GM21619 (cell line): ENCODE results near the gene KCNK6.
A peak's percentile ranks its signal among the peaks of the same experiment; 100 is the strongest.
"Not testable (repeated sequence)": the region's sequence is repeated elsewhere in the genome, so short reads cannot be mapped to it uniquely, and the experiment has no call there.

Experiments
- ATAC-seq: cut with Tn5 transposase; IDR thresholded peaks from one replicate; pipeline ENCODE4 v1.9.1; 2021; ENCODE audit not compliant: unreplicated experiment

Gene KCNK6

DNA sequence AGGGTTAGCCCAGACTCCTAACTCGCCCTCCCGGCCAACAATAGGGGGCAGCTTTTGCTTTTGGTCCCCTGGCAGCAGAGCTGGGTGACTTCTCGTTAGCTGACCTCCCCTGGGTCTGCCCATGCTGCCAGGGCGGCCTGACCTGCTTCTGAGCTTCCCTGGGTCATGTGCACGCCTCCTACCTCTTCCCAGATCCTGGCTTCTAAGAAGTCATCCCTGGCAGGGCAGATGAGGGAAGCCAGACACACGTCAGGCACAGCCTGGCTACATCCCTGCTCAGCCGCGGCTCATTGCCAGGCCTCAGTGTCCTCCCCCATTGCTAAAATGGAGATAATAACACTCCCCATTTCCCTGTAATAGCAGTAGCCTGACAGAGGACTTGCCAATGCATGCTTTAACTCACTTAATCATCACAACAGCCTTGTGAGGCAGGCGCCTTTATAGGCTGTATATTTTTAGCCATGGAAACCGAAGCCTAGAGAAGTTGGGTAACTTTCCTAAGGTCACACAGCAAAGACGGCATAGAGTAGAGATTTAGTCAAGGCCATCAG lies 2.1 kb downstream of the KCNK6 start:
- no peak for ATAC-seq

DNA sequence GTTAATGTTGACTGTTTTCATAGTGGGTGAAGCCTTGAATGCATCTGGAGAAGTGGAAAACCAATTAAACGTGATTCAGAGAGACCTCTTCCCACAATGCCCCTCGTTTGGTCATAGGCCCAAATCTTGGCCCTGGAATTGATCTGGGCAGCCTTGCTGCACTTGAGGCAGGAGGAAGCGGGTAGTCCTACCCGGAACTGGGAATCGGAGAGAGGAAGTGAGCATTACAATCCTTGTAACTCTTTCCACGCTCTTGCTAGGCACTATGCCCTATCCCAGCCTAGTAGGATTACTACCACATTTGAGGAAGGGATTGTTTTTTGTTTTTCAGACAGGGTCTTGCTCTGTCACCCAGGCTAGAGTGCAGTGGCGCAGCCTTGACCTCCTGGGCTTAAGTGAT lies 3.6 kb downstream of the KCNK6 start:
- no peak for ATAC-seq

DNA sequence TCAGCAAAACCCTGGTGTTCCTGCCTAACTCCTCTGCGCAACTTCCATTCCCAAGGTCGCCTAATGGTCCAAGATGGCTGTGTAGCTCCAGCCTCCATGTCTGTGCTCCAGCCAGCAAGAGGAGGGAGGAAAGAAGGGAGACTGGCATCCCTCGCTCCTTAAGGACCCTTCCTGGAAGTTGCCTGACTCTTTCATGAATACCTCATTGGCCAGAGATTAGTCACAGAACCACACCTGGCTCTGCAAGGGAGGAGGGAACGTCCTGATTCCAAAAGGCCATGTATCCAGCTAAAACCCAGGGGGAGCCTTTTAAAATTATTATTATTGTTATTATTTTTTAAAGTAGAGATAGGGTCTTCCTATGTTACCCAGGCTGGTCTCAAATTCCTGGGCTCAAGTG lies 4.8 kb downstream of the KCNK6 start:
- ATAC-seq = no peak

DNA sequence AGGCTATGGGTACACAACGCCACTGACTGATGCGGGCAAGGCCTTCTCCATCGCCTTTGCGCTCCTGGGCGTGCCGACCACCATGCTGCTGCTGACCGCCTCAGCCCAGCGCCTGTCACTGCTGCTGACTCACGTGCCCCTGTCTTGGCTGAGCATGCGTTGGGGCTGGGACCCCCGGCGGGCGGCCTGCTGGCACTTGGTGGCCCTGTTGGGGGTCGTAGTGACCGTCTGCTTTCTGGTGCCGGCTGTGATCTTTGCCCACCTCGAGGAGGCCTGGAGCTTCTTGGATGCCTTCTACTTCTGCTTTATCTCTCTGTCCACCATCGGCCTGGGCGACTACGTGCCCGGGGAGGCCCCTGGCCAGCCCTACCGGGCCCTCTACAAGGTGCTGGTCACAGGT lies 6.9 kb downstream of the KCNK6 start:
- no peak for ATAC-seq

DNA sequence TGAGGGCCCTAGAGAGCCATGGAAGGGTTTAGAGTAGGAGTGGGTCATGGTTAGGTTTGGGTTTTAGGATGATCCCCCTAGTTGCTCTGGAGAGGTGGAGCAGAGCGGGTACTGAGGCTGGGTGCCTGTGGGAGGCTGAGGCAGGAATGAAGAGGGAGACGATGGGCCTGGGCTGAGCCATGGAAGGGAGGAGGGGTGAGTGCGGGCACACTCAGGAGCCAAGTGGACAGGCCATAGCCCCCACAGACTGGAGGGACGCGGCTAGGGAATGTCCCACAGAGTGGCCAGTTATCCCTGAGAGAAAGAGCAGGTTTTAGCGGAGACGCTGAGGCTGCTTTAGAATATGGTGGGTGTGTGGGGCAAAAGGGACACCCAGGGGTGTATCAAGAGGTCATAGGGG lies 10.0 kb downstream of the KCNK6 start:
- ATAC-seq = no peak

DNA sequence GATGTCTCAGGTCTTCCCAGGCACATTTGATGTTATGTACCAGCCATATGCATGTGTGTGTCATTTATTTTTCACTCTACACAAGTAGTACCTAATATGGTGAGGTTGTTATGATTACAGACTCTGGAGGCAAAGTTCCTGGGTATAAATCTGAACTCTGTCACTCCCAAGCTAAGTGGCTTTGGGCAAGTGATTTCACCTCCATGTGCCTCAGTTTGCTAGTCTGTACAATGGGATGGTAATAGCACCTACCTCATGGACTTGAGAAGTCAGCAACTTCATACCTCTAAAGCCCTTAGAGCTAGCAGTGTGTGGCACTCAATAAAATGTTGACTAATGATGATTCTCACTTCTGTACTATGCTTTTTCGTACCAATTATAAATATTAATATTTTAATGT lies 12.1 kb downstream of the KCNK6 start:
- ATAC-seq = no peak

DNA sequence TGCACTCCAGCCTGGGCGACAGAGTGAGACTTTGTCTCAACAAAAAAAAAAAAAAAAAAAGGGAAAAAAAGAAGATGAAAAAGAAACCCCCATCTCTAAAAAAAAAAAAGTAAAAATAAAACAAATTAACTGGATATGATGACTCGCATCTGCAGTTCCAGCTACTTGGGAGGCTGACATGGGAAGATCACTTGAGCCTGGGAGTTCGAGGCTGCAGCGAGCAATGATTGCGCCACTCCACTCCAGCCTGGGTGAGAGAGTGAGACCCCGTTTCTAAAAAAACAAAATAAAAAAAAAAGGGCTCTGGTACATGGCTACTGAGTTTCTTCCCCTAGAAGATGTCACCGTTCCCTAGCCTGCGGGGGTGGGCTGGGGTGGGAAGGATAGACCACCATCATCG lies 13.6 kb downstream of the KCNK6 start:
- ATAC-seq = no peak

DNA sequence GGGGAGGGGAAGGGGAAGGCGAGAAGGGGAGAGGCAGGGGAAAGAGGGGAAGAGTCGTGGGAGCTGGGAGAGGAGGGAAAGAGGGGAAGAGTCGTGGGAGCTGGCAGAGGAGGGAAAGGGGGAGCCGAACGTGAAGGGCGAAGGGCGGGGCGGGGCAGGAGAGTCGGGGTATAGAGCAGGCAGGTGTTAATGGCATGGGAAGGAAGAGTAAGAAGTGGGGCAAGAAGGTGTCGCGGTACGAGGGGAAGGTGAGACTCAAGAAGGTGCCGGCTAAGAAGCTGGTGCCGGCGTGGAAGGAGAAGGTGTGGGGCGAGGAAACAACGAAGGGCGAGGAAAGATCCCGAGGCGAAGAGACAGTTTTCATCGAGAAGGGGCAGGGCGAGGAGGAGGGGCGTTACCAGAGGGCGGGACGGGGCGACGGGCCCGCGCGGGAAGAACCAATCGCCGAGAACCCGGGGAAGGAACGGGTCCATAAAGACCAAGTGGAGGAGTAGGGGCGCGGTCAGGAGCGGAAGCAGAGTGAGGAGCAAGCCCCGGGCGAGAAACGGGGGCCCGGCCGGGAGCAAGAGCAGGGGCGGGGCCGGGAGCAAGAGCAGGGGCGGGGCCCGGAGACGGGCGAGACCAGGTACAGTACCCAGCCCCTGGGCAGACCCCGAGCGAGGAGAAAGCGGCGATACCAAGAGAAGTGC lies 16.4 kb downstream of the KCNK6 start:
- ATAC-seq = peak; percentile 63

DNA sequence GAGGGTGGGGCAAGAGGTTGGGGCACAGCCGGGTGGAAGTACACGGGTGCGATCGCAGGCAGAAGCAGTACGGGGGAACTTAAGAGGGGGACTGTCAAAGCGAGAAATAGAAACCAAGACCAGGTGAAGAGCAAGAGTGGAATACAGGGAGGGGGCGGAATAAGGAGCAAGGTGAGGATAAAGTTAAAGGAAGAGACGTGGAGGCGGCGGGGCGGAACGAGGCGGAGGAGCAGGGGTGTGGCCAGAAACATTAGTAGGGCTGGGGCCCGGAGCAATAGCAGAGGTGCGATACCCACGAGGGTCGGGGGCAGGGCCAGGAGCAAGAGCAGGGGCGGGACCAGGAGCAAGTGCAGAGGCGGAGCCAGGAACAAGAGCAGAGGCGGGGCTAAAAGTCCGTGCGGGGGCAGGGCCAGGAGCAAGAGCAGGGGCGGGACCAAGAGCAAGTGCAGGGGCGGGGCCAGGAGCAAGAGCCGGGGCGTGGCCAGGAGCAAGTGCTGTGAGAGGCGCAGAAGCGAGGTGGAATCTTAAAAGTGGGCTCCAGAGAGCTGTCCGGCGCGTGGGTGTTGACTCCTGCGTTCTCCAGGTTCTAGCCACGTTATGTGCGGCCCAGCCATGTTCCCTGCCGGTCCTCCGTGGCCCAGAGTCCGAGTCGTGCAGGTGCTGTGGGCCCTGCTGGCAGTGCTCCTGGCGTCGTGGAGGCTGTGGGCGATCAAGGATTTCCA lies 17.2 kb downstream of the KCNK6 start:
- peak; percentile 32 for ATAC-seq

DNA sequence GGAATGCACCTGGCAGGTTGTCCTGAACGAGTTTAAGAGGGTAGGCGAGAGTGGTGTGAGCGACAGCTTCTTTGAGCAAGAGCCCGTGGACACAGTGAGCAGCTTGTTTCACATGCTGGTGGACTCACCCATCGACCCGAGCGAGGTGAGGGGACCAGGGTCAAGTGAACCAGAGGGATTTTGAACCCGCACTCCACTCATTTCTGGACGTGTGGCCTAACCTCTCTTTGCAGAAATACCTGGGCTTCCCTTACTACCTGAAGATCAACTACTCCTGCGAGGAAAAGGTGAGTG lies 17.7 kb downstream of the KCNK6 start:
- no peak for ATAC-seq

DNA sequence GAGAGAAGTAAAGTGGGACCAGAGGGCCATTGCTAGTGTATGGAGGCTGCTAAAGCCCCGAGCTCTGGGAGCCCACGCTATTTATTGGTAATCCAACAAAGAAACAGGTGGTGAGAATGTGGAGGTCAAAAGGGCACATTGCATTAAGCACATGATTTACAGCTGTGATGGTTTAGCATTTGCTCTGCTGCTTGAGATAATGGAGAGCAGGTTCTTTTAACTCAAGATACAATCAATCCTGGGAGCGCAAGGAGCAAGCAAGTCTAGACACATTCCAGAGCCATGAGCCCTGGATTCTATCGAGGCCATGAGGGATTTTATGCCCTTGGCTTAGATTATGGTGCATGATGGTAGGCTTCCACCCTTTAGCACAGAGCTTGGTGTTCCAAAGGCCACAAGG lies 19.4 kb downstream of the KCNK6 start:
- not testable (repeated sequence) for ATAC-seq

DNA sequence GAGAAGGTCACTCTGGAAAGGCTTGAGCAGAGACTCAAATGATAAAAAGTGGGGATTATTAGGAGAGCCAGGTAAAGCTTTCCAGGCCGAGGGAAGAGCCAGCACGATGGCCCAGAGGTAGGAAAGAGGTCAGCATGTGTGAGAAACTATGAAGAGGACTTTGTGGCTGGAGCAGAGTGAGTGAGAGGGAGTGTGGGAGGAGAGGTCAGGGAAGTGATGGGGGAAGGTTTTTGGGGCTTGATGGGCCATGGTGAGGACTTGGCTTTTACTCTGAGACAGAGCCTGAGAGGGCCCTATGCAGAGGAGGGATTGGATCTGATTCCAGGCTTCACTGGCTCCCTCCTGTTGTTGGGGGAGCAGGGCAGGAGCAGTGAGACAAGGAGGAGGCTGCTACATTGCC lies 21.3 kb downstream of the KCNK6 start:
- no peak for ATAC-seq

DNA sequence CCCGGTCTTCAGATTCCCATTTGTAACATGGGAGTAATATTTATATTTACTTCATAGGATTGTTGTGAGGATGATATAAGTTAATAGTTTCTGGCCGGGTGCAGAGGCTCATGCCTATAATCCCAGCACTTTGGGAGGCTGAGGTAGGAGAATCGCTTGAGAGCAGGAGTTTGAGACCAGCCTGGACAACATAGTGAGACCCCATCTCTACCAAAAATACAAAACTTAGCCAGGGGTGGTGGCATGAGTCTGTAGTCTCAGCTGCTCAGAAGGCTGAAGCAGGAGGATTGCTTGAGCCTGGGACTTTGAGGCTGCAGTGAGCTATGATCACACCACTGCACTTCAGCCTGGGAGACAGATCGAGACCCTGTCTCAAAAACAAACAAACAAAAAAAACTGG lies 27.2 kb downstream of the KCNK6 start:
- ATAC-seq = no peak

DNA sequence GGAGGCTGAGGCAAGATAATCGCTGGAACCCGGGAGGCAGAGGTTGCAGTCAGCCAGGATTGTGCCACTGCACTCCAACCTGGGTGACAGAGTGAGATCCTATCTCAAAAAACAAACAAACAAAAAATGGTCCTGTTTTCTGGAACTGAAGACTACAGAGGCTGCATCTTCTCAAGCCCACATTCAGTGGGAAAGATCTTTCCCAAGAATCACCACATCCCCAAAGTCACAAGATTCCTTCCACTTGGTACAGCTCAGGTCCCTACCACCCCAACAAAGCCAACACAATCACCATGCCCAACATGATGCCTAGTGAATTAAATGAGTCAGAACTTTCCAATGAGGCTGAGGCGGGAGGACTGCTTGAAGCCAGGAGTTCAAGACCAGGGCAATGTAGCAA lies 31.2 kb downstream of the KCNK6 start:
- no peak for ATAC-seq

DNA sequence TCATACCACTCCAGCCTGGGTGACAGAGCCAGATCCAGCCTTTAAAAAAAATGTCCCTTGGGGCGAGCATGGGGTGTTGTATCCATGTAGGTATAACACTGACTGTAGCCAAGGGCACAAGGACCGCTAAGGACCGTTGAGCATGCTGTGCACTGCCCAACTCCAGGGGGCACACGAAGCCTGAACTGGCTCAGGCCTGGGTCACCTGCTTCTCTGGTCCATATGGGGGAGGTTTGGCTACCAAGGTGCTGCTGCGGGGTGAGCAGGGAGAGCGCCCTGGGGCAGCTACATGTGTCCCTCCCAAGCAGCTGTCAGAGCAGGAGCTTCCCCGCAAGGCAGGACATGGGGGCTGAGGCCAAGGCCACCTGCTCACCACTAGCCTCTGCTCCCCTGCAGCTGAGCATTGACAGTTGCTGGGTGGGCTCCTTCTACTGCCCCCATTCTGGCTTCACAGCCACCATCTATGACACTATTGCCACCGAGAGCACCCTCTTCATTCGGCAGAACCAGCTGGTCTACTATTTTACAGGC lies 32.3 kb downstream of the KCNK6 start:
- no peak for ATAC-seq

DNA sequence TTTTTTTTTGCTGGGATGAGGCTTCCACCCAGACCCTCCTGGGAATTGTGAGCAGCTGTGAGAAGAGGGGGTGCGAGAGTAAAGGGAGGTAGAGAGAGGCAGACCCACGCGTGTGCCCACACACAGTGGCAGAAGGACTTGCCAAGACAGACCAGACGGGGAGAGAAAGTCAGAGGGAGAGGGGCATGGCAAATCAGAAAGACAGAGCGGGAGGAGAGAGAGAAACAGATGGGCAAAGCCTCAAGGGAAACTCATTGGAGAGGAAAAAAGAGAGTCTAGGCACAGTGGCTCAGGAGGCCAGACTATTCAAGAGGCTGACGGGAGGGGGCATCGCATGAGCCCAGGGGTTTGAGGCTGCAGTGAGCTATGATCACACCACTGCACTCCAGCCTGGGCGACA lies 33.0 kb downstream of the KCNK6 start:
- no peak for ATAC-seq

DNA sequence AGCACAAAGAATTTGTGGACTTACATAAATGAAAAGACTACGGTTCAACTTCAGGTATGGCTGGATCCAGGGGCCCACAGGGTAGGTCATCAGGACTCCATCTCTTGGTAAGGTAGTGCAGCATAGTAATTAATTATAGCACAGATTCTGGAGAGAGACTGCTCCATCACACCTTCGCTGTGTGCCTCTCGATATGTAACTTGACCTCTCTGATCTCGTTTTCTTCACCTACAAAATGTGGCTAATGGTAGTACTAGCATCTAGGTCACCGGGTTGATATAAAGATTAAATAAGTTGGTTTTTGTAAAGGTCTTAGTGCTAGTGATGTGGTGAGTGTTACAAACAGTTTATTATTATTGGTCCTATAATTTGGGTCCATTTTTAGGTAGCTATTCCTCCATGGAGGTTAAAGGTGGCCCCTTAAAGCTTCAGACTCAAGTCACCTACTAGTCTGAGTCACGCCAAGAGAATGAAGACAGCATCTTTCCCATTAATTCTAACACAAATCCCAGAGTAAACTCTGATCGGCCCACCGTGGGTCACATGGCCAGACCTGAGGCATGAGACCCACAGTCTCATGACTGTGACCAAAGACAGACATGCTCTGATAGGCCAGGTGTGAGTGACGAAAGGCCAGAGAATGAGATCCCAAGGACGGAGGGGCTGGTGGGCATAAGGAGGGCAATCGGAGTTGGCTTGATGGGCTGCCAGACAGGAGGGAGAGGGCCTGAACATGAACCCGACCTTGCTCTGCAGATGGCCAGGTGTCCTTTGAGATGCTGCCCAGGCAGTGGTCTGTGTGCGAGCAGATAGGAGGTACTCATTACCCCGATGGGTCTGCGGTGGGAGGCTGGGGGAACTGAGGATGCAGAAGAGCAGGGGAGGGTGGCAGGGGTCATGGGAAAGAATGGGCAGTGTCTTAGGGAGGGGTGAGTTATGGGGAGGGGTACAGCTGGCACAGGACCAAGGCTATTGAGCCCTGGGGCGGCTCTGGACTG lies 36.4 kb downstream of the KCNK6 start:
- no peak for ATAC-seq

DNA sequence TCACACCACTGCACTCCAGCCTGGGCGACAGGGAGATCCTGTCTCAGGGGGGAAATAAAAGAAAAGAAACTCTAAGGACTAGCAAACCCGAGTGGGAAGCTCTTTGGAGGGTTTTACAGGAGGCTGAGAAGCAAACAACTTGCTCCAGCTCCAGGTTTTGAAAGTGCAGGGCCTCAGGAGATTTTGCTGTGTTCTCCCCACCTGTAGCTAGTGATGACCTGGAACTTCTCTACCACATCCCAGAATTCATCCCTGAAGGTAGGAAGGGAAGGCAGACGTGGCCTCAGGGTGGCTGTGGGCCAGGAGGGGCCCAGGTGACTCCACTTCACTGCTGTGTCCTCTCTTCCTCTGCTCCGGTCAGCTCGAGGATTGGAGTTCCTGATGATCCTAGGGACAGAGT lies 38.4 kb downstream of the KCNK6 start:
- ATAC-seq = no peak

DNA sequence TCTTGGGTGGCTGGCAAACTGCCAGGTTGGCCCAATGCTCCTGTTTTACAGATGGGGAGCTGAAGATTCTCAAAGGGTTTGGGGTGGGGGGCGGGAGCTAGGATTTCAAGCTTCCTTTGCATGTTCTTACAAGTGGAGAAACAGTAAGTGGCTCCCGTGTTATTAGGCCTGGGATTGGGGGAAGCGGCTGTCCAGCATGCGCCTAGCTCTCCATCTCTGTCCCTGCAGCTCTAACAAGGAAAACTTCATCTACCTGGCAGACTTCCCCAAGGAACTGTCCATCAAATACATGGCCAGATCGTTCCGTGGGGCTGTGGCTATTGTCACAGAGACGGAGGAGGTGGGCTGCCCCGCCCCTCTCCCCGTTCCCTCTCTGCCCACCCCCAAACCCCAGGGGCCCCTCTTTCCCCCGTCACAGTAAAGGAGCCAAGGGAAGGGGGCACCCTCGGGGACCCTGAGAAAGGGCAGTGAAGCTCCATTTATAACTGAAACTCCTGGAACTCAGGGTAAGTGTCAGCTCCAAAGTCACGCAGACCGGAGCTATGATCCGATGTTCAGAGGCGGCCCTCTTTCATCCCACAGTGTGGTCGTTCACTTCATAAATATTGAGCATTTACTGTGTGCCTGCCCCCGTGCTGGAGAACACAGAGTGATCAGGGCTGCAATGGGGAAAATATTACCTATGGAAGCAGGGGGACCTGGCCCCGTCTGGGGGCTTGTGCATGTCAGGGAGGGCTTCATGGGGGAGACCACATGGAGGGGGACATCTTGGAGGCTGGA lies 39.8 kb downstream of the KCNK6 start:
- no peak for ATAC-seq

DNA sequence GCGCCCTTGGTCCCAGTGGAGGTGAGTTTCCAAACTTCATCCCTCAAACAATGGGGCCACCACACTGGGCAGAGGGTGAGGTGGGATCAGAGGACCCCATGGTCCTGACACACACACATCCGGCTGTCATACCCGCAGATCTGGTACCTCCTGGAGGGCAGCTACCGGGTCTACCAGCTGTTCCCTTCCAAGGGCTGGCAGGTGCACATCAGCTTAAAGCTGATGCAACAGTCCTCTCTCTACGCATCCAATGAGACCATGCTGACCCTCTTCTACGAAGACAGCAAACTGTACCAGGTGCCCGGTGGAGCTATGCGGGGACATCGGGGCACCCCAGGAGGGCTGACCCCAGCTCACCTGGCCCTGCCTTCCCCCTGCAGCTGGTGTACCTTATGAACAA lies 40.7 kb downstream of the KCNK6 start:
- ATAC-seq = no peak
